ENCODE data around the gene CCDC15.

GRCh38 chr11:124922831-124923230 is 31.2 kb upstream of the CCDC15 start:
- no peak for TF ChIP-seq POLR2AphosphoS5 (IDR thresholded peaks at IDR 0.05)
- no peak for TF ChIP-seq CTCF (IDR thresholded peaks at IDR 0.05)

Measured in esophagus muscularis mucosa (tissue), 3 donors.